ENCODE results near the gene DMRTB1.

DMRTB1 gene

GRCh38 chr1:53463961-53464899 lies 5.0 kb downstream of the DMRTB1 start:
- intact Hi-C loops (cut with micrococcal nuclease), result no loop called here
- H3K4me3 Mint-ChIP-seq, result no peak overlapping the region

GRCh38 chr1:53465023-53465957 lies 6.1 kb downstream of the DMRTB1 start:
- Mint-ChIP-seq H3K4me1 (ENCODE audit: low read depth) (peaks cover 6% of the 10 kb centered on the region), H3K9me3 (no peaks in the 10 kb centered on the region), H3K27ac (no peak overlapping the region), H3K36me3 (ENCODE audit: low read depth) (no peaks in the 10 kb centered on the region), H3K27me3 (no peaks in the 10 kb centered on the region), H3K4me3 (no peak overlapping the region)
- intact Hi-C loops (cut with micrococcal nuclease), result no loop called here

More at GRCh38 chr1:53463961-53464899, 5.0 kb downstream of the DMRTB1 start:
- no peak overlapping the region for H3K27ac Mint-ChIP-seq
- no peaks in the 10 kb centered on the region for H3K9me3 Mint-ChIP-seq
- no peaks in the 10 kb centered on the region for H3K36me3 Mint-ChIP-seq (ENCODE audit: low read depth)
- peaks cover 6% of the 10 kb centered on the region for H3K4me1 Mint-ChIP-seq (ENCODE audit: low read depth)
- no peaks in the 10 kb centered on the region for H3K27me3 Mint-ChIP-seq

GRCh38 chr1:53467391-53467790 lies 8.2 kb downstream of the DMRTB1 start:
- intact Hi-C loops (cut with micrococcal nuclease), result no loop called here
- Mint-ChIP-seq H3K4me1 (ENCODE audit: low read depth) (peaks cover 6% of the 10 kb centered on the region), H3K4me3 (no peak overlapping the region), H3K27me3 (no peaks in the 10 kb centered on the region), H3K27ac (no peak overlapping the region), H3K9me3 (no peaks in the 10 kb centered on the region), H3K36me3 (ENCODE audit: low read depth) (no peaks in the 10 kb centered on the region)

GRCh38 chr1:53468374-53468773 lies 9.2 kb downstream of the DMRTB1 start:
- H3K36me3 Mint-ChIP-seq (ENCODE audit: low read depth), result no peaks in the 10 kb centered on the region
- peaks cover 6% of the 10 kb centered on the region for H3K4me1 Mint-ChIP-seq (ENCODE audit: low read depth)
- no peak overlapping the region for H3K27ac Mint-ChIP-seq
- no peaks in the 10 kb centered on the region for H3K27me3 Mint-ChIP-seq
- intact Hi-C loops (cut with micrococcal nuclease), result no loop called here
- H3K4me3 Mint-ChIP-seq, result no peak overlapping the region
- no peaks in the 10 kb centered on the region for H3K9me3 Mint-ChIP-seq

- H3K36me3 Mint-ChIP-seq (ENCODE audit: low read depth), result no peaks in the 10 kb centered on the region
- H3K9me3 Mint-ChIP-seq, result no peaks in the 10 kb centered on the region
- H3K4me1 Mint-ChIP-seq (ENCODE audit: low read depth), result peaks cover 6% of the 10 kb centered on the region
- H3K27me3 Mint-ChIP-seq, result no peaks in the 10 kb centered on the region
- intact Hi-C loops (cut with micrococcal nuclease), result no loop called here
- H3K4me3 Mint-ChIP-seq, result no peak overlapping the region
- no peak overlapping the region for H3K27ac Mint-ChIP-seq
These were observed 10.2 kb downstream of the DMRTB1 start for GRCh38 chr1:53469373-53469772.

- no peak overlapping the region for H3K4me3 Mint-ChIP-seq
- no peaks in the 10 kb centered on the region for H3K27me3 Mint-ChIP-seq
- H3K4me1 Mint-ChIP-seq (ENCODE audit: low read depth), result peaks cover 6% of the 10 kb centered on the region
- intact Hi-C loops (cut with micrococcal nuclease), result no loop called here
- H3K36me3 Mint-ChIP-seq (ENCODE audit: low read depth), result no peaks in the 10 kb centered on the region
- no peak overlapping the region for H3K27ac Mint-ChIP-seq
- H3K9me3 Mint-ChIP-seq, result no peaks in the 10 kb centered on the region
These were observed 11.0 kb downstream of the DMRTB1 start for GRCh38 chr1:53470155-53470554.

GRCh38 chr1:53470584-53470983 lies 11.4 kb downstream of the DMRTB1 start:
- intact Hi-C loops (cut with micrococcal nuclease), result no loop called here
- H3K4me3 Mint-ChIP-seq, result no peak overlapping the region

GRCh38 chr1:53471000-53471399 lies 11.8 kb downstream of the DMRTB1 start:
- H3K36me3 Mint-ChIP-seq (ENCODE audit: low read depth), result no peaks in the 10 kb centered on the region
- H3K27me3 Mint-ChIP-seq, result peaks cover 1% of the 10 kb centered on the region
- intact Hi-C loops (cut with micrococcal nuclease), result no loop called here
- no peak overlapping the region for H3K27ac Mint-ChIP-seq
- H3K4me1 Mint-ChIP-seq (ENCODE audit: low read depth), result peaks cover 6% of the 10 kb centered on the region
- H3K4me3 Mint-ChIP-seq, result no peak overlapping the region
- H3K9me3 Mint-ChIP-seq, result no peaks in the 10 kb centered on the region

More at GRCh38 chr1:53470584-53470983, 11.4 kb downstream of the DMRTB1 start:
- Mint-ChIP-seq H3K27me3 (no peaks in the 10 kb centered on the region), H3K4me1 (ENCODE audit: low read depth) (peaks cover 6% of the 10 kb centered on the region), H3K36me3 (ENCODE audit: low read depth) (no peaks in the 10 kb centered on the region), H3K27ac (no peak overlapping the region), H3K9me3 (no peaks in the 10 kb centered on the region)

- no peak overlapping the region for H3K4me3 Mint-ChIP-seq
- H3K9me3 Mint-ChIP-seq, result no peaks in the 10 kb centered on the region
- no peak overlapping the region for H3K27ac Mint-ChIP-seq
- intact Hi-C loops (cut with micrococcal nuclease), result no loop called here
- H3K4me1 Mint-ChIP-seq (ENCODE audit: low read depth), result no peaks in the 10 kb centered on the region
- peaks cover 3% of the 10 kb centered on the region for H3K27me3 Mint-ChIP-seq
- H3K36me3 Mint-ChIP-seq (ENCODE audit: low read depth), result no peaks in the 10 kb centered on the region
These were observed 14.3 kb downstream of the DMRTB1 start for GRCh38 chr1:53473463-53473862.

- H3K9me3 Mint-ChIP-seq, result no peaks in the 10 kb centered on the region
- H3K4me3 Mint-ChIP-seq, result no peak overlapping the region
- no peaks in the 10 kb centered on the region for H3K4me1 Mint-ChIP-seq (ENCODE audit: low read depth)
- intact Hi-C loops (cut with micrococcal nuclease), result no loop called here
- H3K27ac Mint-ChIP-seq, result no peak overlapping the region
- peaks cover 3% of the 10 kb centered on the region for H3K27me3 Mint-ChIP-seq
- H3K36me3 Mint-ChIP-seq (ENCODE audit: low read depth), result no peaks in the 10 kb centered on the region
These were observed 16.5 kb downstream of the DMRTB1 start for GRCh38 chr1:53475664-53476063.

GRCh38 chr1:53476579-53476978 lies 17.4 kb downstream of the DMRTB1 start:
- Mint-ChIP-seq H3K4me1 (ENCODE audit: low read depth) (no peaks in the 10 kb centered on the region), H3K9me3 (no peaks in the 10 kb centered on the region), H3K4me3 (no peak overlapping the region), H3K27ac (no peak overlapping the region), H3K36me3 (ENCODE audit: low read depth) (no peaks in the 10 kb centered on the region), H3K27me3 (peaks cover 3% of the 10 kb centered on the region)
- intact Hi-C loops (cut with micrococcal nuclease), result no loop called here

GRCh38 chr1:53477651-53478501 lies 18.7 kb downstream of the DMRTB1 start:
- no peaks in the 10 kb centered on the region for H3K4me1 Mint-ChIP-seq (ENCODE audit: low read depth)
- intact Hi-C loops (cut with micrococcal nuclease), result no loop called here
- no peaks in the 10 kb centered on the region for H3K36me3 Mint-ChIP-seq (ENCODE audit: low read depth)
- H3K27ac Mint-ChIP-seq, result no peak overlapping the region
- H3K27me3 Mint-ChIP-seq, result peaks cover 3% of the 10 kb centered on the region
- no peak overlapping the region for H3K4me3 Mint-ChIP-seq
- no peaks in the 10 kb centered on the region for H3K9me3 Mint-ChIP-seq

- no peak overlapping the region for H3K4me3 Mint-ChIP-seq
- H3K36me3 Mint-ChIP-seq (ENCODE audit: low read depth), result no peaks in the 10 kb centered on the region
- H3K9me3 Mint-ChIP-seq, result no peaks in the 10 kb centered on the region
- no peaks in the 10 kb centered on the region for H3K4me1 Mint-ChIP-seq (ENCODE audit: low read depth)
- H3K27me3 Mint-ChIP-seq, result peaks cover 3% of the 10 kb centered on the region
- intact Hi-C loops (cut with micrococcal nuclease), result no loop called here
- no peak overlapping the region for H3K27ac Mint-ChIP-seq
These were observed 19.3 kb downstream of the DMRTB1 start for GRCh38 chr1:53478502-53478818.

All from dendritic cell treated with granulocyte-macrophage colony-stimulating factor and Interleukin-4, amounts not matched to agents 40 ng/mL and 50 ng/mL, for 4 days (primary cell).